Osteocyte (in vitro differentiated cells): Measurements from ENCODE around the gene SLC43A3. TPM values are rescaled to one million over a fixed set of nuclear protein-coding genes. Genes with fewer than 3 reads are reported as not detected.

Source experiments
- DNase-seq: peaks from one replicate; pipeline ENCODE4 v3.0.0; 2021; ENCODE audit warnings: mixed read lengths; ENCODE audit not compliant: unreplicated experiment; ENCODE audit errors: extremely low spot score
- H3K27ac Mint-ChIP-seq: one replicate; pipeline ENCODE4 v1.8.0; 2021; ENCODE audit warnings: mild to moderate bottlenecking, mixed read lengths; ENCODE audit not compliant: unreplicated experiment
- H3K27me3 Mint-ChIP-seq: one replicate; pipeline ENCODE4 v1.8.0; 2021; ENCODE audit warnings: mixed read lengths; ENCODE audit not compliant: unreplicated experiment
- H3K36me3 Mint-ChIP-seq: one replicate; pipeline ENCODE4 v1.8.0; 2021; ENCODE audit warnings: mixed read lengths; ENCODE audit not compliant: unreplicated experiment
- H3K4me1 Mint-ChIP-seq: one replicate; pipeline ENCODE4 v1.8.0; 2021; ENCODE audit warnings: mixed read lengths; ENCODE audit not compliant: unreplicated experiment
- H3K4me3 Mint-ChIP-seq: one replicate; pipeline ENCODE4 v1.8.0; 2021; ENCODE audit warnings: mild to moderate bottlenecking, moderate library complexity, mixed read lengths; ENCODE audit not compliant: unreplicated experiment
- H3K9me3 Mint-ChIP-seq: one replicate; pipeline ENCODE4 v1.8.0; 2021; ENCODE audit warnings: mixed read lengths; ENCODE audit not compliant: unreplicated experiment
- total RNA-seq: library from RNA; stranded (reverse); gene quantifications from 2 replicates; pipeline ENCODE4 v1.2.1, GENCODE V29; 2021
- TF ChIP-seq, protein P1 (sequence below): fragments of 200-600 bp; sonication (generic); IDR thresholded peaks from 2 replicates; pipeline ENCODE4 v1.5.0; 2021; ENCODE audit warnings: antibody characterized with exemption, mild to moderate bottlenecking, moderate library complexity

Gene SLC43A3
- total RNA-seq, 1 donor from 2014 or later, result 14.9 TPM

- Mint-ChIP-seq H3K9me3 (peaks cover 3% of the 10 kb centered on the region), H3K4me1 (no peaks in the 10 kb centered on the region), H3K4me3 (no peak overlapping the region), H3K36me3 (no peaks in the 10 kb centered on the region), H3K27me3 (peaks cover 31% of the 10 kb centered on the region), H3K27ac (no peak overlapping the region)
- TF ChIP-seq, protein P1, sequence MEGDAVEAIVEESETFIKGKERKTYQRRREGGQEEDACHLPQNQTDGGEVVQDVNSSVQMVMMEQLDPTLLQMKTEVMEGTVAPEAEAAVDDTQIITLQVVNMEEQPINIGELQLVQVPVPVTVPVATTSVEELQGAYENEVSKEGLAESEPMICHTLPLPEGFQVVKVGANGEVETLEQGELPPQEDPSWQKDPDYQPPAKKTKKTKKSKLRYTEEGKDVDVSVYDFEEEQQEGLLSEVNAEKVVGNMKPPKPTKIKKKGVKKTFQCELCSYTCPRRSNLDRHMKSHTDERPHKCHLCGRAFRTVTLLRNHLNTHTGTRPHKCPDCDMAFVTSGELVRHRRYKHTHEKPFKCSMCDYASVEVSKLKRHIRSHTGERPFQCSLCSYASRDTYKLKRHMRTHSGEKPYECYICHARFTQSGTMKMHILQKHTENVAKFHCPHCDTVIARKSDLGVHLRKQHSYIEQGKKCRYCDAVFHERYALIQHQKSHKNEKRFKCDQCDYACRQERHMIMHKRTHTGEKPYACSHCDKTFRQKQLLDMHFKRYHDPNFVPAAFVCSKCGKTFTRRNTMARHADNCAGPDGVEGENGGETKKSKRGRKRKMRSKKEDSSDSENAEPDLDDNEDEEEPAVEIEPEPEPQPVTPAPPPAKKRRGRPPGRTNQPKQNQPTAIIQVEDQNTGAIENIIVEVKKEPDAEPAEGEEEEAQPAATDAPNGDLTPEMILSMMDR, result no peak
- no peak for DNase-seq
These were observed 48.7 kb downstream of the SLC43A3 start for GRCh38 chr11:57378186-57378585.

DNA sequence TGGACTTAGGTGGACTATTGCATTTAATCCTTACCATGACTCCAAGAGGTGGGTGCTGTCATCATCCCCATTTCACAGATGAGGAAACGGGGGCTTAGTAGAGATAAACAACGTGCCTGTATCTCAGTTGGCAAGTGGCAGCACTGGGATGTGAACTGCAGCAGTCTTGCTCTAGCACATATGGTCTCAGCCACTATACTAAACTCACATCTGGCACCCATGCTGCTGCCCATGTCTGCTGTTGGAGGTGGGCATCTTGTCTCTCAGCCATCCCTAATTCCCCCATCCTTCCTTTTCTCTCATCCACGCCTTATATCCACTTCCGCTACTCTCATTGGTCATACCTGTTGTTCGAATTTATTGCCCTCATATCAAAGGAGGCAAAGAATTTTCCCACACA lies 49.8 kb downstream of the SLC43A3 start:
- H3K27me3 Mint-ChIP-seq, result peaks cover 28% of the 10 kb centered on the region
- TF ChIP-seq, protein P1, result no peak

DNA sequence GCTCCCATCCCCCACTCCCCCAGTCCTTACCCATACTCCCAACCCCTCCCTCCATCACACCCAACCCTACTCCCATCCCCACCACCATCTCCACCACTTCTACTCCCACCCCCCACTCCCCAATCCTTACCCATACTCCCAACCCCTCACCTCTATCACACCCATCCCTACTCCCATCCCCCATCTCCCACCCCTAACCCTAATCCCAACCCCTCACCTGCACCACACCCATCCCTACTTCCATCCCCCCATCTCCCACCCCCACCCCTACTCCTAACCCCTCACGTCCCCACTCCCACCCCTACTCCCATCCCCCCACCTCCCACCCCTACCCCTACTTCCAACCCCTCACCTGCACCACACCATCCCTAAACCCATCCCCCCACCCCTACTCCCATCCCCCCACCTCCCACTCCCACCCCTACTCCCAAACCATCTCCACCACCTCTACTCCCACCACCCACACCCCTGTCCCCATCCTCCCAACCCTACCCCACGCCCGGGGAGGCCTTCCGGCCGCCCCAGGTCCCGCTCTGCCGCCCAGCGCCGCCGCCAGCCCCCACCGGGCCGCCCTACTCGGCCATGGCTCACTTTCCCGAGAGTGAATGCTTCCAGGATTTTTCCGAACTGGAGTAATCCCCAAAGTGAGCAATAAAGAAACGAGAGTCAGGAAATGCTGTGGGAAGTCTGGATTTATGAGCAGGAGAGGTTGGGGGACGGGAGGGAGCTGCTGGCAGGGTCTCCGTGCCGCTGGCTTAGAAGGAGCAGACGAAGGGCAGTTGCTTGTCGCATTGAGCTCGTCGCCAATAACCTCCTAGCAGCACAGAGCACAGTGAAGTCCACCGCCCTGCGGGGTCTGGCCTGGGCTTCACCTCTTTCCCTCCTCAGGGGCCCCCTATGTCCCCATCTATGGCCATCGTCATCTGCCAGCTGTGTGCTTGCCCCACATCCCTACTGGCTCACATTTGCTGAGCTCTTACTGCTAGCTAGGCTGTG lies 50.5 kb downstream of the SLC43A3 start:
- TF ChIP-seq, protein P1, result no peak
- Mint-ChIP-seq H3K36me3 (no peaks in the 10 kb centered on the region), H3K27me3 (peaks cover 26% of the 10 kb centered on the region), H3K9me3 (peaks cover 3% of the 10 kb centered on the region), H3K4me1 (no peaks in the 10 kb centered on the region), H3K27ac (no peak overlapping the region), H3K4me3 (no peak overlapping the region)
- DNase-seq, result no peak

More for the DNA sequence above, 49.8 kb downstream of the SLC43A3 start:
- Mint-ChIP-seq H3K4me1 (no peaks in the 10 kb centered on the region), H3K9me3 (peaks cover 3% of the 10 kb centered on the region), H3K4me3 (no peak overlapping the region), H3K36me3 (no peaks in the 10 kb centered on the region), H3K27ac (no peak overlapping the region)
- no peak for DNase-seq

DNA sequence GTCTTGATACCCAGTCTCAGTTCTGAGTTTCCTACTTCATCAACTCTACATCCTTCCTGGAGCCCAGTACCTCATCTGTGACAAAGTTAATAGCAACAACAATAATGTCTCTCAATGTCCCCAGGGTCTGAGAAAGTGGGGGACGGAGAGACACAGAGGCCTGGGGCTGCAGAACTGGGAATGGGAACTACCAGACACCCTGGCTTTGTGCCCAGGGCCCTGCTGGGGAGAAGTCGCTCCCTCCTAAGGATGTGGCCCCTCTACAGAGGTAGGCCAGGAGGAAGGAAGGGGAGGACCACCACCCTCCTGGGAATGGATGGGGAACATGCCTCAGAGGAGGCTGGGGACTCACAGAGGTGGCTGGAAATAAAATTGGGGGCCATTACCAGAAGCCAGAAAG lies 51.4 kb downstream of the SLC43A3 start:
- Mint-ChIP-seq H3K27ac (no peak overlapping the region), H3K27me3 (peaks cover 25% of the 10 kb centered on the region)

DNA sequence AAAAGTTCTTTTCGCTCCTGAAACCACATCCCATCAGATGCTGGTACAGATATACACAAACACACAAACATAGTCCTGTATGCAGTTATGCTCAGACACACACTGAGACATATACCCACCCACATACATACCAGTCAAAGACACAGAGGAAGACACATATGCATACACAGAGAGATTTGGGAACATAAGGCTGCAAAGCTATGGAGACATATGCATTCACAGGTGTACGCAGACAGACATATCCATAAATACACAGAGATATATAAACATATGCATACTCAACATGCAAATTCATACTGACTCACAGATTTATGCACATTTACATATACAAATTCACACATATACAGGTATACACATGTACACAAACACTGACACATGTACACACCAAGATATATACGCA lies 52.0 kb downstream of the SLC43A3 start:
- TF ChIP-seq, protein P1, result no peak
- H3K36me3 Mint-ChIP-seq, result no peaks in the 10 kb centered on the region
- no peak overlapping the region for H3K4me3 Mint-ChIP-seq
- peaks cover 3% of the 10 kb centered on the region for H3K4me1 Mint-ChIP-seq
- H3K27me3 Mint-ChIP-seq, result peaks cover 23% of the 10 kb centered on the region
- H3K27ac Mint-ChIP-seq, result no peak overlapping the region
- peaks cover 3% of the 10 kb centered on the region for H3K9me3 Mint-ChIP-seq
- DNase-seq, result no peak

More for the DNA sequence above, 51.4 kb downstream of the SLC43A3 start:
- no peaks in the 10 kb centered on the region for H3K36me3 Mint-ChIP-seq
- TF ChIP-seq, protein P1, result no peak
- DNase-seq, result no peak
- H3K4me1 Mint-ChIP-seq, result no peaks in the 10 kb centered on the region
- H3K4me3 Mint-ChIP-seq, result no peak overlapping the region
- H3K9me3 Mint-ChIP-seq, result peaks cover 3% of the 10 kb centered on the region
